HG03442 (cell line): Measurements from ENCODE around the gene SCRG1.

ENCODE experiments used
- ATAC-seq: cut with Tn5 transposase; IDR thresholded peaks from one replicate; pipeline ENCODE4 v1.9.1; 2021; ENCODE audit warnings: mild to moderate bottlenecking, moderate library complexity; ENCODE audit not compliant: unreplicated experiment

Gene SCRG1

GRCh38 chr4:173365359-173365996 lies 33.4 kb downstream of the SCRG1 start:
- no peak for ATAC-seq

GRCh38 chr4:173362666-173363065 lies 36.2 kb downstream of the SCRG1 start:
- ATAC-seq = no peak

- ATAC-seq = no peak
These were observed 38.2 kb downstream of the SCRG1 start for GRCh38 chr4:173360587-173361221.

- ATAC-seq = no peak
These were observed 41.0 kb downstream of the SCRG1 start for GRCh38 chr4:173357939-173358338.

GRCh38 chr4:173347467-173347866 lies 51.4 kb downstream of the SCRG1 start:
- no peak for ATAC-seq

- no peak for ATAC-seq
These were observed 52.8 kb downstream of the SCRG1 start for GRCh38 chr4:173346074-173346473.

GRCh38 chr4:173345648-173346047 lies 53.3 kb downstream of the SCRG1 start:
- no peak for ATAC-seq

- ATAC-seq = no peak
These were observed 55.0 kb downstream of the SCRG1 start for GRCh38 chr4:173343832-173344397.

- no peak for ATAC-seq
These were observed 61.5 kb downstream of the SCRG1 start for GRCh38 chr4:173337463-173337862.

- peak; percentile 31 for ATAC-seq
These were observed 63.8 kb downstream of the SCRG1 start for GRCh38 chr4:173334891-173335752.
